Measurements from ENCODE around the gene CACNG5.
A peak's percentile ranks its signal among the peaks of the same experiment; 100 is the strongest.

CACNG5 gene

DNA sequence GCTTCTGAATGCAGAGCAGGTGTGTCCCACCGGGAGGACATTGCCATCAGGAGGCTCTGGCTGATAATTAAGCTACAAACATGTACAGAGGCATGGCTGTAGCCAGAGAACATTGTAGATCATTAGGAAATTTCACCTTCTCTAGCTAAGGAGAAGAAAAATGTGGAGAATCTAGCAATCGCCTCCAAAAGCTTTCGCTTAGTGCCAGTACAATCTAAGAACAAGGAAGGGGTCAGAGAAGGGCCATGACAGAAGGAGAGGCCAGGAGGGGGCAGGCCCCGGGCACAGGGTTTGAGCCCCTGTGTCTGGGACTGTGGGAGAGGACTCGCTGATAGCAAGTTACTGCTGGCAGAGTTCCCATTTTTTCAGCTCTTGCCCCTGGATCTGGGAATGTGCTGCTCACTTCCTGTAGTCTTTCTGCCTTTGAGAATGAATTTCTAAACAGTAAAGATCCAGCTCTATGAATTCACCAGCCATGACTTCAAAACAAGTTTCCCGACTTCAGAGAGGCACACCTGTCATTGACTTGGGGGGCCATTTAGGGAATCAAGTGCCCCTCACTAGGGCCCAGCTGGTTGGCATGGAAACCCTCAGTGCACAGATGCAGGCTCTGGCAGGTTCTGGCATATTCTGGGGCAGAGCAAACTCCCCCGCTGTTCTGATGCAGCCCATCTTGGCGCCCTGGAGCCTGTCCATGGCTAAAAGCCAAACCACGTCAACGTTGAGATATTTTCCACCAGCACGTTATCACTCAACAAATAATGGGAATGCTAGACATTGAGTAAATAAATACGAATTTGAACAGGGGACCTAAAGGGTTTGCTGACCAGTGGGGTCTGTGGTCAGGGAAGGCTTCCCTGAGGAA, 70.1 kb downstream of the CACNG5 start:
- peak; percentile 71 for DNase-seq

DNA sequence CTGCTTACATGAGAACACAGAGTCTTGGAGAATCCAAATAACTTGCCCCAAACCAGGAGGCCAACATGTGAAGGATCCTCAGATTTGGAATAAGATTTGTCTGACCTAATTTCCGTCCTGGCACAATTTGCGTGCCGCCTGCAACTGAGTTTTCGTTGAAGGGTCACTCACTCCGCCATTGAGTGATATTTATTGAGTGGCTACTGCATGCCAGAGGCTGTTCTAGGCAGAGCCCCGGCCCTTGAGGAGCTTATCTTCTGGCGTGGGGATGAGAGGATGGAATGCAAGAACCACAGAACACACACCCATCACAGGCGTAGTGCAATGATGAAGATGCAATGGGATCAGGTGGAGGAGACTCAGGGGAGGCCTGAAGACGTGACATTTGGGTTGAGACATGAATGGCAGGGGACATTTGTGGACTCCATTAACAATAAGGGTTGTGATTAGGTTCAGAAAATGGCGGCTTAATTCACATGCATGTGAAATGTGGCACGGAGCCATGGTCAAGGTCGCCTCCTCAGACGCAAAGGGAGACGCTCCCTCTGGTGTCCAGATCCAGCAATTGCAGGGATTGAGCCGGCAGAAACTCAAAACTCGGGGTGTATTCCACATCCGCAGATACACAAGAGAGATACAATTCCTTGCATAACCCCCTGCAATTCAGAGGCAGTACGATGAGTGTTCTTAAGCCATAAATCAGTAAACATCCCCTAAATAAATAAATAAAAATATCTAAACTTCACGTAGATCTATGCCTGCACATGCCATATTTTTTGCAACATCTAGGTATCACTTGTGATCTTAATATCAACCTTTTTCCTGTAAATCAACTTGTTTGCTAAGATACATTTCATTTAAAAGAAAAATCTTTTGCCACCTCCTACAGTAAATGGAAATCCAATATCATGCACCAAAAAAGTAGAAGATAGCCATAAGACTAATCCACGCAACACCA, 71.7 kb downstream of the CACNG5 start:
- no peaks in the 10 kb centered on the region for H3K9me3 ChIP-seq
- H3K27me3 ChIP-seq = no peaks in the 10 kb centered on the region
- no peak overlapping the region for H3K4me3 ChIP-seq (ENCODE audit: low read depth, low read length)
- no peaks in the 10 kb centered on the region for H3K36me3 ChIP-seq
- peaks cover 19% of the 10 kb centered on the region for H3K4me1 ChIP-seq
- peak; percentile 90 for DNase-seq
- TF ChIP-seq, protein P1, sequence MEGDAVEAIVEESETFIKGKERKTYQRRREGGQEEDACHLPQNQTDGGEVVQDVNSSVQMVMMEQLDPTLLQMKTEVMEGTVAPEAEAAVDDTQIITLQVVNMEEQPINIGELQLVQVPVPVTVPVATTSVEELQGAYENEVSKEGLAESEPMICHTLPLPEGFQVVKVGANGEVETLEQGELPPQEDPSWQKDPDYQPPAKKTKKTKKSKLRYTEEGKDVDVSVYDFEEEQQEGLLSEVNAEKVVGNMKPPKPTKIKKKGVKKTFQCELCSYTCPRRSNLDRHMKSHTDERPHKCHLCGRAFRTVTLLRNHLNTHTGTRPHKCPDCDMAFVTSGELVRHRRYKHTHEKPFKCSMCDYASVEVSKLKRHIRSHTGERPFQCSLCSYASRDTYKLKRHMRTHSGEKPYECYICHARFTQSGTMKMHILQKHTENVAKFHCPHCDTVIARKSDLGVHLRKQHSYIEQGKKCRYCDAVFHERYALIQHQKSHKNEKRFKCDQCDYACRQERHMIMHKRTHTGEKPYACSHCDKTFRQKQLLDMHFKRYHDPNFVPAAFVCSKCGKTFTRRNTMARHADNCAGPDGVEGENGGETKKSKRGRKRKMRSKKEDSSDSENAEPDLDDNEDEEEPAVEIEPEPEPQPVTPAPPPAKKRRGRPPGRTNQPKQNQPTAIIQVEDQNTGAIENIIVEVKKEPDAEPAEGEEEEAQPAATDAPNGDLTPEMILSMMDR (IDR thresholded peaks at IDR 0.05; ENCODE audit: low read depth, low read length) = peak; percentile 98

More for the DNA sequence above, 70.1 kb downstream of the CACNG5 start:
- H3K36me3 ChIP-seq = no peaks in the 10 kb centered on the region
- TF ChIP-seq, protein P1 (IDR thresholded peaks at IDR 0.05; ENCODE audit: low read depth, low read length) = peak; percentile 25; the same call in 1 of the 2 replicates
- H3K4me1 ChIP-seq = peaks cover 19% of the 10 kb centered on the region
- H3K9me3 ChIP-seq = no peaks in the 10 kb centered on the region
- peak overlapping the region; percentile 17; the same call in 1 of the 2 replicates for H3K4me3 ChIP-seq (ENCODE audit: low read depth, low read length)
- no peaks in the 10 kb centered on the region for H3K27me3 ChIP-seq

DNA sequence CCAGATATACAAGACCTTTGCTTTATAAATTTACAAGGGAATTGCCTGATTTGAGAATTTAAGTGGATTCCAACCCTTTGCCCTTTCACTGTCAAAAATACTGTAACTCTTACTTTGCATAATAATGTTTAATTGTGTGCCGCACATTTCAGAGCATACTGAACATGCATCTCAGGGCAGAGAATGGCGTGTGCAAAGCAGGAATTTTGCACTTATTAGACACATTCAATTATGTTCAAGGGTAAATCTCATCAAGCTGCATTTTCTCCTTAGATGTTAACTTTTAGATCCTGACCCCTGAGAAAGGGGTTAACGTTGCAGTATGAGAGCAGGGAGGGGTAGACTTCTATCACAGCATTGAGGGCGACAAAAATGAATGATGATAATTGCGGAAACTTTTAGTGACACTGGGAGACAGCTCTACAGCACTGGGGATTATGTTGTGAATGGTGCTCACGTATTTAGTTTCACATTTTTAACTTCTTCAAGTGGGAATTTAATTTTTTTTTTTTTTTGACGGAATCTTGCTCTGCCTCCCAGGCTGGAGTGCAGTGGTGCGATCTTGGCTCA, 75.0 kb downstream of the CACNG5 start:
- TF ChIP-seq, protein P1 (IDR thresholded peaks at IDR 0.05; ENCODE audit: low read depth, low read length) = no peak
- Histone ChIP-seq H3K4me3 (ENCODE audit: low read depth, low read length) (no peak overlapping the region), H3K4me1 (peaks cover 15% of the 10 kb centered on the region), H3K27me3 (no peaks in the 10 kb centered on the region), H3K36me3 (no peaks in the 10 kb centered on the region), H3K9me3 (no peaks in the 10 kb centered on the region)
- no peak for DNase-seq

DNA sequence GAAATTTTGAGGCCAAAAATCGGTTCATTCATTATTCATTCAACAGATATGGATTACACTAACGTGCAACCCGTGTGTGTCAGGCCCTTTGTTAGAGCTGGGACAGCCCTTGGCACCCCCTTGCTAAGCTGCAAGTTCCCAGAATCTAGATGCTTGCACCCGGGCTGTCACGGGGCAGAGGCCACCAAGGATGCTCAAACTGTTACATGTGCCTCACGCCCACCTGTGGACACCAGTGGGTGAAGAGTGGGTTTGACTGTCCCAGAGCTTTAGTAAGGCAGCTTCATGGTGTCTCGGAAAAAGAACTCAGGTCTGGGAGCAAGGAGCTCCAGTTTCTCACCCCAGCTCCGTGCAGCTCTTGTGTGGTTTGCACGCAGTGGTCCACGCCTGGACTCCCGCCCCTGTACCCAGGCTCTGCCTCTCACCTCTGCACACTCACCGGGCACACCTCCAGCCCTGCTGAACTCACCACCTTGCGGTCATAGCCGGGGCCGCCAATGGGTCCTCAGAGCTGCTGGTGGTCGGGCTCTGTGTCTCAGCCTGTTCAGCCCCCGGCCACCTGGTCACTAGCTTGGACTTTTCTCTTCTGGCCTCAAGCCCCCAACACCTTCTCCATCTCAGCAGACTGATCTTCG, 75.9 kb downstream of the CACNG5 start:
- TF ChIP-seq, protein P1 (IDR thresholded peaks at IDR 0.05; ENCODE audit: low read depth, low read length) = no peak
- Histone ChIP-seq H3K27me3 (no peaks in the 10 kb centered on the region), H3K9me3 (no peaks in the 10 kb centered on the region)

DNA sequence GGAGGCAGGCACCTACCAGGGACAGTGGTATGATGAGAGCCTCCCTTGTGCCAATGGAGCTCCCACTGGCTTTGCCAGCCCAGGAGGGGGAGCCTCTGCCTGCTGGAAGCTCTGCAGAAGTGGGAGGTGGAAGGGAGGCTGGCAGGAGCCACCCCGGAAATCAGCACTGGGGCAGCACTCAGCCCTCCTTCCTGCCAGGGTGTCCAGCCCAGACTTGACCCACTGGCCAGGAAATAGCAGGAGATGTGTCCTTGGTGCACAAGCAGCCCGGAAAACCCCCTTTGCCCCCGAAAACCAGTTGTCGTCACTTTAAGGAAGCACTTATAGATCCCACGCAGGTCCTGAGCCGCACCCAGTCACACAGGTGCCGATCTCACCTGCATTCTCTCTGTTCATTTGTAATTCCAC, 80.3 kb downstream of the CACNG5 start:
- TF ChIP-seq, protein P1 (IDR thresholded peaks at IDR 0.05; ENCODE audit: low read depth, low read length) = peak; percentile 62
- peak; percentile 51 for DNase-seq
- H3K4me1 ChIP-seq = no peaks in the 10 kb centered on the region; the same call in 1 of the 2 replicates
- H3K36me3 ChIP-seq = no peaks in the 10 kb centered on the region
- no peaks in the 10 kb centered on the region for H3K27me3 ChIP-seq
- no peaks in the 10 kb centered on the region for H3K9me3 ChIP-seq
- H3K4me3 ChIP-seq (ENCODE audit: low read depth, low read length) = no peak overlapping the region

More for the DNA sequence above, 75.9 kb downstream of the CACNG5 start:
- Histone ChIP-seq H3K36me3 (no peaks in the 10 kb centered on the region), H3K4me3 (ENCODE audit: low read depth, low read length) (no peak overlapping the region), H3K4me1 (peaks cover 9% of the 10 kb centered on the region)
- no peak for DNase-seq
